IPS-11a (cell line): ENCODE measurements around the gene RHOU.
"Not testable (repeated sequence)": the region's sequence is repeated elsewhere in the genome, so short reads cannot be mapped to it uniquely, and the experiment has no call there.

Experiments
- H3K4me3 ChIP-seq: one replicate; pipeline ENCODE4 v1.5.1; 2013; ENCODE audit warnings: low read depth, low read length, control low read depth

The RHOU gene

GRCh38 chr1:228734881-228735801, at the start of gene RHOU:
TSS of gene RHOU (plus strand) at chr1:228735479. CDS start at chr1:228735743, 264 bp downstream.
- H3K4me3 ChIP-seq: peak within 1 kb of the TSS; percentile 57

- H3K4me3 ChIP-seq: no peak overlapping the region
These were observed 47.7 kb upstream of the RHOU start for GRCh38 chr1:228687587-228687986.

- no peak overlapping the region for H3K4me3 ChIP-seq
These were observed 46.0 kb upstream of the RHOU start for GRCh38 chr1:228689255-228689654.

- no peak overlapping the region for H3K4me3 ChIP-seq
These were observed 44.1 kb upstream of the RHOU start for GRCh38 chr1:228691211-228691610.

- no peak overlapping the region for H3K4me3 ChIP-seq
These were observed 43.4 kb upstream of the RHOU start for GRCh38 chr1:228691926-228692325.

GRCh38 chr1:228694447-228694846, 40.8 kb upstream of the RHOU start:
- not testable (repeated sequence) for H3K4me3 ChIP-seq

- no peak overlapping the region for H3K4me3 ChIP-seq
These were observed 40.0 kb upstream of the RHOU start for GRCh38 chr1:228695015-228695955.

- no peak overlapping the region for H3K4me3 ChIP-seq
These were observed 37.9 kb upstream of the RHOU start for GRCh38 chr1:228697207-228698016.

- H3K4me3 ChIP-seq: no peak overlapping the region
These were observed 37.3 kb upstream of the RHOU start for GRCh38 chr1:228698017-228698329.

GRCh38 chr1:228702433-228702832, 32.8 kb upstream of the RHOU start:
- H3K4me3 ChIP-seq: no peak overlapping the region

- no peak overlapping the region for H3K4me3 ChIP-seq
These were observed 29.0 kb upstream of the RHOU start for GRCh38 chr1:228706305-228706704.

- H3K4me3 ChIP-seq: no peak overlapping the region
These were observed 18.2 kb upstream of the RHOU start for GRCh38 chr1:228717081-228717480.

GRCh38 chr1:228721407-228721806, 13.9 kb upstream of the RHOU start:
- H3K4me3 ChIP-seq: no peak overlapping the region

GRCh38 chr1:228723287-228723686, 12.0 kb upstream of the RHOU start:
- H3K4me3 ChIP-seq: no peak overlapping the region

GRCh38 chr1:228723921-228724320, 11.4 kb upstream of the RHOU start:
- no peak overlapping the region for H3K4me3 ChIP-seq

- H3K4me3 ChIP-seq: no peak overlapping the region
These were observed 10.1 kb upstream of the RHOU start for GRCh38 chr1:228725178-228725577.

- H3K4me3 ChIP-seq: no peak overlapping the region
These were observed 7.6 kb upstream of the RHOU start for GRCh38 chr1:228727681-228728171.

- no peak overlapping the region for H3K4me3 ChIP-seq
These were observed 2.9 kb upstream of the RHOU start for GRCh38 chr1:228732426-228732825.

GRCh38 chr1:228733576-228733975, 1.7 kb upstream of the RHOU start:
- H3K4me3 ChIP-seq: no peak overlapping the region

- H3K4me3 ChIP-seq: peak overlapping the region; percentile 41
These were observed 750 bp downstream of the RHOU start for GRCh38 chr1:228735871-228736586.
